HCT116 (cell line): ENCODE measurements around the gene PDE6B.

Experiments used
- CEBPB ChIP-seq: IDR thresholded peaks from 2 replicates; pipeline ENCODE4 v1.6.1; 2012; ENCODE audit warnings: low read depth
- CTCF ChIP-seq, 3 experiments: fragments of 200-600 bp in 1 of 3; sonication (generic) in 1 of 3; IDR thresholded peaks in 2 of 3; conservative IDR thresholded peaks in 1 of 3; 2 replicates each; pipeline ENCODE4 v1.5.1; 2012 to 2017; ENCODE audit warnings: low read depth in 2 of 3, low read length in 2 of 3, antibody characterized with exemption in 1 of 3, borderline replicate concordance in 1 of 3, control low read depth in 1 of 3, mild to moderate bottlenecking in 1 of 3, mixed read lengths in 1 of 3, mixed run types in 1 of 3, moderate library complexity in 1 of 3; ENCODE audit not compliant: insufficient read depth in 1 of 3
- EGR1 ChIP-seq: IDR thresholded peaks from 2 replicates; pipeline ENCODE4 v1.6.1; 2012; ENCODE audit warnings: low read depth
- ELF1 ChIP-seq: IDR thresholded peaks from 2 replicates; pipeline ENCODE4 v1.6.1; 2012; ENCODE audit warnings: low read depth, borderline replicate concordance
- EZH2 ChIP-seq: fragments of 200-600 bp; sonication (generic); IDR thresholded peaks from 2 replicates; pipeline ENCODE4 v1.6.1; 2017; ENCODE audit warnings: antibody characterized with exemption, mixed run types
- EZH2phosphoT487 ChIP-seq: fragments of 200-600 bp; IDR thresholded peaks from 2 replicates; pipeline ENCODE4 v1.6.1; 2018; ENCODE audit warnings: antibody characterized with exemption, borderline replicate concordance
- FOSL1 ChIP-seq: IDR thresholded peaks from 2 replicates; pipeline ENCODE4 v1.6.1; 2012; ENCODE audit warnings: low read depth
- JUND ChIP-seq: IDR thresholded peaks from 2 replicates; pipeline ENCODE4 v1.6.1; 2012
- POLR2A ChIP-seq: IDR thresholded peaks from 2 replicates; pipeline ENCODE4 v1.7.0; 2011; ENCODE audit warnings: borderline replicate concordance; ENCODE audit not compliant: insufficient read depth, insufficient read length; ENCODE audit errors: extremely low read depth
- POLR2AphosphoS5 ChIP-seq: IDR thresholded peaks from 2 replicates; pipeline ENCODE4 v1.6.1; 2011; ENCODE audit warnings: mild to moderate bottlenecking, low read depth, low read length, moderate library complexity
- REST ChIP-seq: IDR thresholded peaks from 2 replicates; pipeline ENCODE4 v1.6.1; 2012; ENCODE audit warnings: low read depth
- SP1 ChIP-seq: IDR thresholded peaks from 2 replicates; pipeline ENCODE4 v1.6.1; 2012; ENCODE audit warnings: low read depth

GRCh38 chr4:704198-704891 is 79.0 kb downstream of the PDE6B start:
- no peak for TF ChIP-seq POLR2AphosphoS5
- TF ChIP-seq SP1 = no peak
- TF ChIP-seq EZH2phosphoT487 = no peak
- TF ChIP-seq CTCF (IDR thresholded peaks at IDR 0.05 in 2 of 3, conservative IDR thresholded peaks at IDR 0.05 in 1 of 3; ENCODE audit: borderline replicate concordance in 1 of 3, insufficient read depth in 1 of 3, low read depth in 2 of 3, low read length in 2 of 3) = no peak
- TF ChIP-seq REST = no peak
- TF ChIP-seq JUND = no peak
- TF ChIP-seq FOSL1 = no peak
- TF ChIP-seq ELF1 = no peak
- TF ChIP-seq EGR1 = no peak
- TF ChIP-seq CEBPB = no peak
- TF ChIP-seq EZH2 = no peak
- TF ChIP-seq POLR2A = no peak
